GM12878 (cell line): Measurements from ENCODE around the gene SIM1. TPM values are rescaled to one million over a fixed set of nuclear protein-coding genes. Genes with fewer than 3 reads are reported as not detected.
A peak's percentile ranks its signal among the peaks of the same experiment; 100 is the strongest.

Source experiments
- ATF2 ChIP-seq: IDR thresholded peaks from 2 replicates; pipeline ENCODE4 v1.6.1; 2012; ENCODE audit warnings: low read length, inconsistent platforms
- BCL3 ChIP-seq: IDR thresholded peaks from 2 replicates; pipeline ENCODE4 v1.6.1; 2011; ENCODE audit warnings: borderline replicate concordance, low read depth, mild to moderate bottlenecking, moderate library complexity, low read length; ENCODE audit not compliant: insufficient read depth, poor library complexity, severe bottlenecking
- BHLHE40 ChIP-seq, 2 experiments: fragments of 450-650 bp in 1 of 2; IDR thresholded peaks; 2 replicates each; pipeline ENCODE4 v1.6.1; 2011 to 2017; ENCODE audit warnings: low read depth in 2 of 2, borderline replicate concordance in 1 of 2, improper control_type of control experiment in 1 of 2, low read length in 1 of 2, mild to moderate bottlenecking in 1 of 2
- CREB1 ChIP-seq: IDR thresholded peaks from 2 replicates; pipeline ENCODE4 v1.6.1; 2012; ENCODE audit warnings: low read depth, mild to moderate bottlenecking, inconsistent platforms
- CREM ChIP-seq: IDR thresholded peaks from 2 replicates; pipeline ENCODE4 v1.6.1; 2014; ENCODE audit warnings: antibody characterized with exemption, low read depth
- DPF2 ChIP-seq: fragments of 450-650 bp; IDR thresholded peaks from 2 replicates; pipeline ENCODE4 v1.6.1; 2017; ENCODE audit warnings: mild to moderate bottlenecking
- EP300 ChIP-seq, 2 experiments: fragments of 150-350 bp in 1 of 2; IDR thresholded peaks; 2 replicates each; pipeline ENCODE4 v1.6.1; 2011 to 2012; ENCODE audit warnings: low read depth in 2 of 2, low read length in 2 of 2, borderline replicate concordance in 1 of 2, improper control_type of control experiment in 1 of 2, inconsistent platforms in 1 of 2; ENCODE audit not compliant: control insufficient read depth in 1 of 2
- ETV6 ChIP-seq, 2 experiments: fragments of 450-650 bp in 1 of 2; IDR thresholded peaks in 1 of 2; conservative IDR thresholded peaks in 1 of 2; 2 replicates each; pipeline ENCODE4 v1.6.1; 2014; ENCODE audit warnings: antibody characterized with exemption in 1 of 2, borderline replicate concordance in 1 of 2, low read depth in 1 of 2, mild to moderate bottlenecking in 1 of 2, moderate library complexity in 1 of 2
- IKZF1 ChIP-seq: fragments of 450-650 bp; conservative IDR thresholded peaks from 2 replicates; pipeline ENCODE4 v1.6.1; 2017; ENCODE audit warnings: antibody characterized with exemption, mild to moderate bottlenecking
- JUNB ChIP-seq: IDR thresholded peaks from 2 replicates; pipeline ENCODE4 v1.6.1; 2016; ENCODE audit warnings: antibody characterized with exemption, mild to moderate bottlenecking
- MEF2B ChIP-seq: fragments of 450-650 bp; IDR thresholded peaks from 2 replicates; pipeline ENCODE4 v1.6.1; 2018; ENCODE audit warnings: mild to moderate bottlenecking, moderate library complexity; ENCODE audit not compliant: partially characterized antibody, poor library complexity, severe bottlenecking
- MTA2 ChIP-seq: fragments of 450-650 bp; IDR thresholded peaks from 2 replicates; pipeline ENCODE4 v1.6.1; 2016; ENCODE audit warnings: low read depth, mild to moderate bottlenecking, moderate library complexity
- NFIC ChIP-seq: IDR thresholded peaks from 2 replicates; pipeline ENCODE4 v1.6.1; 2012; ENCODE audit warnings: low read depth, mild to moderate bottlenecking, inconsistent platforms, low read length, moderate library complexity
- NFYB ChIP-seq: IDR thresholded peaks from 2 replicates; pipeline ENCODE4 v1.6.1; 2011; ENCODE audit warnings: low read depth, mild to moderate bottlenecking, low read length, improper control_type of control experiment, moderate library complexity; ENCODE audit not compliant: insufficient read depth
- NR2F1 ChIP-seq: fragments of 450-650 bp; conservative IDR thresholded peaks from 2 replicates; pipeline ENCODE4 v1.6.1; 2017; ENCODE audit warnings: mild to moderate bottlenecking
- NRF1 ChIP-seq: conservative IDR thresholded peaks from 2 replicates; pipeline ENCODE4 v1.6.1; 2011; ENCODE audit warnings: mild to moderate bottlenecking, low read depth, low read length, improper control_type of control experiment
- PKNOX1 ChIP-seq: fragments of 450-650 bp; IDR thresholded peaks from 2 replicates; pipeline ENCODE4 v1.6.1; 2016; ENCODE audit warnings: mild to moderate bottlenecking
- PML ChIP-seq: IDR thresholded peaks from 2 replicates; pipeline ENCODE4 v1.6.1; 2012; ENCODE audit warnings: low read length, inconsistent platforms
- POLR2A ChIP-seq: IDR thresholded peaks from 2 replicates; pipeline ENCODE4 v1.6.1; 2011; ENCODE audit warnings: low read depth, mild to moderate bottlenecking, low read length
- RELB ChIP-seq: fragments of 450-650 bp; IDR thresholded peaks from 2 replicates; pipeline ENCODE4 v1.6.1; 2017; ENCODE audit warnings: low read depth, mild to moderate bottlenecking, moderate library complexity
- RUNX3 ChIP-seq: IDR thresholded peaks from 2 replicates; pipeline ENCODE4 v1.6.1; 2012; ENCODE audit warnings: low read length, inconsistent platforms
- SMARCA5 ChIP-seq: fragments of 450-650 bp; IDR thresholded peaks from 2 replicates; pipeline ENCODE4 v1.6.1; 2017; ENCODE audit warnings: mild to moderate bottlenecking
- SMC3 ChIP-seq: IDR thresholded peaks from 2 replicates; pipeline ENCODE4 v1.6.1; 2011; ENCODE audit warnings: low read length, improper control_type of control experiment, borderline replicate concordance
- SREBF1 ChIP-seq: IDR thresholded peaks from 2 replicates; pipeline ENCODE4 v1.6.1; 2012; ENCODE audit warnings: mild to moderate bottlenecking, low read length
- ZNF384 ChIP-seq: IDR thresholded peaks from 2 replicates; pipeline ENCODE4 v1.6.1; 2012; ENCODE audit warnings: low read depth, mild to moderate bottlenecking, low read length, improper control_type of control experiment, borderline replicate concordance
- ZNF622 ChIP-seq: fragments of 450-650 bp; IDR thresholded peaks from 2 replicates; pipeline ENCODE4 v1.6.1; 2017; ENCODE audit warnings: mild to moderate bottlenecking, inconsistent platforms
- polyA plus RNA-seq, 11 experiments: library from polyadenylated mRNA; depleted of rRNA in 4 of 11; unstranded in 6 of 11; stranded (reverse) in 5 of 11; fragments of >200 nt; fragmentation: Nextera tagmentation in 4 of 11; fragmentation: Illumina TruSeq in 1 of 11; extraction: Ambion mirVana in 4 of 11; extraction: Trizol in 1 of 11; gene quantifications; 1 replicate in 1 of 11; 2 replicates in 10 of 11; pipeline versions ENCODE4 v1.2.1 to v1.2.3, GENCODE V29; 2011 to 2016; ENCODE audit warnings: inconsistent platforms in 2 of 11, missing spikeins in 2 of 11, low read depth in 1 of 11
- total RNA-seq, 4 experiments: library from RNA; depleted of rRNA in 3 of 4; stranded (reverse); fragments of >200 nt in 3 of 4; fragmentation: Illumina TruSeq in 1 of 4; extraction: Trizol in 1 of 4; gene quantifications; 2 replicates each; pipeline versions ENCODE4 v1.2.1 to v1.2.3, GENCODE V29; 2013 to 2021

SIM1 gene
- total and polyA plus RNA-seq, 10 of the 15 experiments (the other 5 are each of a cell fraction or from before 2014, with no cell fraction given): not detected

- TF ChIP-seq NFYB (no peak), JUNB (peak; percentile 40; the same call in 1 of the 2 replicates), ATF2 (peak; percentile 56; the same call in 1 of the 2 replicates), ETV6 (conservative IDR thresholded peaks at IDR 0.05 in 1 of 2, IDR thresholded peaks at IDR 0.05 in 1 of 2; ENCODE audit: borderline replicate concordance in 1 of 2, low read depth in 1 of 2) (0 out of 4 replicates have a peak, but pooled peaks of 1 of the 2 experiments have one; percentile 27), MTA2 (peak; percentile 29; the same call in 1 of the 2 replicates), ZNF622 (no peak), CREB1 (peak; percentile 63; the same call in 1 of the 2 replicates), ZNF384 (no peak), DPF2 (peak; percentile 48; the same call in 1 of the 2 replicates), PML (no peak), IKZF1 (0 out of 2 replicates have a peak, but pooled peaks have one; percentile 18), SMC3 (peak; percentile 8; the same call in 1 of the 2 replicates), EP300 (IDR thresholded peaks at IDR 0.05; ENCODE audit: borderline replicate concordance in 1 of 2, control insufficient read depth in 1 of 2, low read depth in 2 of 2, low read length in 2 of 2) (peak in 1 of 2 experiments; percentile 77; a peak in 2 of 4 replicates), RELB (0 out of 2 replicates have a peak, but pooled peaks have one; percentile 25), POLR2A (no peak), RUNX3 (peak; percentile 94), BHLHE40 (IDR thresholded peaks at IDR 0.05; ENCODE audit: borderline replicate concordance in 1 of 2, low read depth in 2 of 2, low read length in 1 of 2) (peak; percentile 50 to 71; a peak in 1 of 4 replicates), CREM (0 out of 2 replicates have a peak, but pooled peaks have one; percentile 59), NR2F1 (peak; percentile 54), PKNOX1 (peak; percentile 52), SMARCA5 (no peak), SREBF1 (no peak), BCL3 (peak; percentile 71), NRF1 (no peak), NFIC (peak; percentile 48; the same call in 1 of the 2 replicates), MEF2B (no peak)
Observed at GRCh38 chr6:100472674-100473073, 8.0 kb upstream of the SIM1 start (continued).
